ENCODE data around the gene RELN.

The RELN gene

DNA sequence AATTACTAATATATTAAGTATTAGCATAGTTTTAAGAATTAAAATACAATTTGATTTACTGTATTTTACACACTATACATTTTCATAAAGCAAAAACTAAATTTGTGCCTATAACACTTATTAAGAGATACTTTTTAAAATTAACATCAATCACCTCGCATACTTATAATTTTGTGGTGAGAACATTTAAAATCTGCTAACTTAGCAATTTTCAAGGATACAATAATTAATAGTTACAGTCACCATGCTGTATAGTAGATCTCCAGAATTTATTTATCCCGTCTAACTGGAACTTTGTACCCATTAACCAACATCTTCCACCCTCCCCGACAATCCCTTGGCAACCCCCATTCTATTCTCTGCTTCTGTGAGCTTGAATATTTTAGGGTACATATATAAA, 47.5 kb downstream of the RELN start:
- no peak overlapping the region for H3K27ac ChIP-seq
- TF ChIP-seq, protein P1, sequence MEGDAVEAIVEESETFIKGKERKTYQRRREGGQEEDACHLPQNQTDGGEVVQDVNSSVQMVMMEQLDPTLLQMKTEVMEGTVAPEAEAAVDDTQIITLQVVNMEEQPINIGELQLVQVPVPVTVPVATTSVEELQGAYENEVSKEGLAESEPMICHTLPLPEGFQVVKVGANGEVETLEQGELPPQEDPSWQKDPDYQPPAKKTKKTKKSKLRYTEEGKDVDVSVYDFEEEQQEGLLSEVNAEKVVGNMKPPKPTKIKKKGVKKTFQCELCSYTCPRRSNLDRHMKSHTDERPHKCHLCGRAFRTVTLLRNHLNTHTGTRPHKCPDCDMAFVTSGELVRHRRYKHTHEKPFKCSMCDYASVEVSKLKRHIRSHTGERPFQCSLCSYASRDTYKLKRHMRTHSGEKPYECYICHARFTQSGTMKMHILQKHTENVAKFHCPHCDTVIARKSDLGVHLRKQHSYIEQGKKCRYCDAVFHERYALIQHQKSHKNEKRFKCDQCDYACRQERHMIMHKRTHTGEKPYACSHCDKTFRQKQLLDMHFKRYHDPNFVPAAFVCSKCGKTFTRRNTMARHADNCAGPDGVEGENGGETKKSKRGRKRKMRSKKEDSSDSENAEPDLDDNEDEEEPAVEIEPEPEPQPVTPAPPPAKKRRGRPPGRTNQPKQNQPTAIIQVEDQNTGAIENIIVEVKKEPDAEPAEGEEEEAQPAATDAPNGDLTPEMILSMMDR (conservative IDR thresholded peaks at IDR 0.05): no peak

DNA sequence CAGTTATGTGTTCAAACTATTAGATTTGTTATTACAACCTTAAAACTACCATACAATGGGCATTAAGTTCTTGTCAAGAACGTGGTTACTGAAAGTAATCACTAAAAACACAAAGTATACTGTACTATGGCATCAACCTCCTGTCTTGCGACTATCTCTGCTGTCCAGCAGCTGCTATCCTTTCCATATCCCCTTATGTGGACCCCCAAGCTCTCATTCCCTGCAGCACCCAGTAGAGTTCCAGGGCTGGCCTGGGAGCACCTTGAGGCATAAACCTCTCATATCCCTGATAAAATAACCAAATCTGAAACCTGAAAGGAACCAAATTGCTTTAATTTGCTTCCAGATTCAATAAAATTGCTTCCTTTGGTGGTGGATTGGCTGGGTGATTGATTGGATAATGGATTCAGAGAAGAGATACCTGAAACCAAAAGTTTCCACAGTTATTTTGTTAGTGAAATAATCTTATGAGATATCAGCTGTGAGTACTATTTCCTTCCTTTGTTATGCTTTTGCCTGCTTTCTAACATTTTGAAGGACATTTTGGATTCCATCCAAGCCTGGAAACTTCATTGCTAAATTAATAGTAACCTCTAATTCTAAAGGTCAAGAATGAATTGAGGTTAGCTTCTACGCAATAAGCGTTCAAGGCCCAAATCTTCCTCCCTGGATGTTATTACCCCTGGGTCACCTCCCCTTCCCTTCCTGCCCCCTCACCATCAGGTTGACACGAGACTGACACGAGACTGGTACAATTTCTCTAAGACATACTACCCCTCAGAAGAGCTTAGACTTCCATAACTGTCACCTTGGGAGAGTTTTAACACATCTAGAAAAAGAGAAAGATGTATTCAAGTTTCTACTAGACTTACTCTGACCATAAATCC, 48.8 kb downstream of the RELN start:
- no peak overlapping the region for H3K27ac ChIP-seq
- TF ChIP-seq, protein P1 (conservative IDR thresholded peaks at IDR 0.05): no peak

DNA sequence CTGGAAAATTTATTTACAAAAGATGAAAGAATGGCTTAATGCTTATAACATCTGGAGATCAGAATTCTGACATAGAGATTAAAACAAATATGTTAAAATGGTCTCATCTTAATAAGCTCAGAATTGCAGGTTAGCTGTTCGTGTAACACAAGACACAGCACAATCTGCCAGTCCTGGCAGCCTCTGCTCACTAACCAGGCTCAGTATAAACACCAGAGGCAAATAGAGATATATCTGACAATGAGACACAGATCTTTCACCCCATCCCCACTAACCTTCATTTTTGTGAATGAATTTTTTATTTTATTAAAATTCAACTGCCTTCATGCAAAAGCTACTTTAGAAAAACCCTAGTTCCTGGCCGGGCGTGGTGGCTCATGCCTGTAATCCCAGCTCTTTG, 51.8 kb downstream of the RELN start:
- no peak overlapping the region for H3K27ac ChIP-seq

DNA sequence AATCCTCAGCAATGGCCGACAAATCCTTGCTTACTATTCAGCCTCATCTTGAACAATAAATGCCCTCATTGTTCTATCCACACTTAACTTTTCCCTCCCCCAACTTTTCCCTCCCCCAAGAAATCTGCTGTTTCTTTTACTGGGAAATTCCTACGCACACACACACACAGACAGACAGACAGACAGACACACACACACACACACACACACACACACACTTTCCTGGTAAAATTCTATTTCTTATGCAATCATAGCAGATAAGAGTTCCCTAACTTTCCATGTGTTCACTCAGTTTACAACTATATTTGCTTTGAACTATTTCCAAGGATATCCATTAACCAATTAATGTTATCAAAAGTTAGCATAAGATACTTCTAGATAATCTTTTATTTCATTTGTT, 52.9 kb downstream of the RELN start:
- H3K27ac ChIP-seq: no peak overlapping the region
- TF ChIP-seq, protein P1 (conservative IDR thresholded peaks at IDR 0.05): no peak

More for the DNA sequence above, 51.8 kb downstream of the RELN start:
- TF ChIP-seq, protein P1 (conservative IDR thresholded peaks at IDR 0.05): no peak

DNA sequence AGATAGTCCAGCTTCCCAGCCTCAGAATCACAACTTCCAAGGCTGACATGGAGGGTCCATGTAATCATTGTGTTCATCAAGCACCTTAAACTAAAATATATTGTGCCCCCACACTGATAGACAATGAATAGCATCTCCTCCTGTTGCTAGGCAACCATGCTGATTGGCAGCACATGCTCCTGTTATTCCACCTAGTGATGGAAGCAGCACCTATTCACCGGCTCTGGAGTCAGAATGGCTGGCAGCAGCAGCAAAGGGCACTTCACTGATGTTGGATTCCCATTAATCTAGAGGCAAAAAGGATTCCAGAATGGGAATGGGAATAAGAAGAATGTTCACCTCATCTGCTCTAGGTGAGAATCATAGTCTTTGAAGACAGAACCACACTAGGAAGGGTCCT, 55.0 kb downstream of the RELN start:
- TF ChIP-seq, protein P1 (conservative IDR thresholded peaks at IDR 0.05): no peak
- H3K27ac ChIP-seq: no peak overlapping the region

DNA sequence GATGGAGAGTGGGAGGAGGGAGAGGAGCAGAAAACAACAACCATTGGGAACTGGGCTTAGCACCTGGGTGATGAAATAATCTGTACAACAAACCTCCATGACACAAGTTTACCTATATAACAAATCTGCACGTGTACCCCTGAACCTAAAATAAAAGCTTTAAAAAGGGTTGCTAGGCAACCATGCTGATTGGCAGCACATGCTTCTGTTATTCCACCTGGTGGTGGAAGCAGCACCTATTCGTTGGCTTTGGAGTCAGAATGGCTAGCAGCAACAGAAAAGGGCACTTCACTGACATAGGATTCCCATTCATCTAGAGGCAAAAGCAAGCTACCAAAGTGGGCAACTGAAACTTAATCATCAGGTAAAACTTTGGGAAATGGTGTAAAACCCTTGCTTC, 57.1 kb downstream of the RELN start:
- H3K27ac ChIP-seq: no peak overlapping the region
- TF ChIP-seq, protein P1 (conservative IDR thresholded peaks at IDR 0.05): no peak

- TF ChIP-seq, protein P1 (conservative IDR thresholded peaks at IDR 0.05): no peak
- peak overlapping the region; percentile 38 for H3K27ac ChIP-seq
Measured at GRCh38 chr7:103929901-103930311, 59.6 kb downstream of the RELN start.

Data from VCaP (cell line).